ENCODE measurements around the gene ST8SIA6.
"Not testable (repeated sequence)": the region's sequence is repeated elsewhere in the genome, so short reads cannot be mapped to it uniquely, and the experiment has no call there.

The ST8SIA6 gene

DNA sequence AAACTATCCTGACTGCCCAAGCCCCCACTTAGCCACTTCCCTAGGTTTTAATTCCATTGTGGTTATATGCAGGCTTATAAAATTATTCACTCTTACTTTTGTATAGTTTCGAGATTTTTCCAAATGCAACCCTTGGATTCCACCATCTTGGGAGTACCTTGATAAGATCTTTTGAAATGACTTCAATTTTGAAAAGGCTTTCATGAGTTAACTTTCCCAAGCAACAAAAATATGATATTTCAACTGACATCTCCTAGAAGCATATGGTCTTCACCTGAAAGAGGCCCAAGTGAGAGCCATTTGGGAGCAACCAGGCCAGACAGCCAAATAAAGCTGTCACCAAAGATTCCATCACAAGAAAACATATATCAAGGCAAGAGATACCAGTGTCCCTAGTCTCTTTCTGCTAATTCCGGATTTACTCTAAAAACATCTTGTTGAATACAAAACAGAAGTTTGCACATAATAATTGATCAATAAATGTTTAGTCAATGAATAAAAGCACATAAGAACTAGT lies 1.7 kb upstream of the ST8SIA6 start:
- peak; percentile 8 for DNase-seq

DNA sequence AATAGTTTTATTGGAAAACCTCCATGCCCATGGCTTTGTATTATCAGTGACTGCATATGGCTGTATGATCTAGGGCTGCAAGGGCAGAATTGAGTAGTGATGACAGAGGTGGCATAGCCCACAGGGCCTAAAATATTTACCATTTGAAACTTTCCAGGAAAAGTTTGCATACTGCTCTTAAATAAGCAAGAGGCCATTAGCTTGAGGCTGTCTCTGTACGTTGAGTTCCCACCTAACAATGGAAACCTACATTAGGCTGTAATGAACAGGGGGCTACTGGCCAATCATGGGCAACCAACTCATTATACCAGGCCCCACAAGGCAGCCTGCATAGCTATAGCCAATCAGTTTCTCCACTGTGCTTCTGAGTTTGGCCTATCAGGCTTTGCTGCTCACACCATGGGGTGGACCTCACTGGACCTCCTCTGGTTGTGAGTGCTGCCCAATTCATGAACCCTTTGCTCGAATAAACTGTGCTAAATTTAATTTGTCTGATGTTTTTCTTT lies 673 bp upstream of the ST8SIA6 start:
- peak; percentile 89 for DNase-seq

DNA sequence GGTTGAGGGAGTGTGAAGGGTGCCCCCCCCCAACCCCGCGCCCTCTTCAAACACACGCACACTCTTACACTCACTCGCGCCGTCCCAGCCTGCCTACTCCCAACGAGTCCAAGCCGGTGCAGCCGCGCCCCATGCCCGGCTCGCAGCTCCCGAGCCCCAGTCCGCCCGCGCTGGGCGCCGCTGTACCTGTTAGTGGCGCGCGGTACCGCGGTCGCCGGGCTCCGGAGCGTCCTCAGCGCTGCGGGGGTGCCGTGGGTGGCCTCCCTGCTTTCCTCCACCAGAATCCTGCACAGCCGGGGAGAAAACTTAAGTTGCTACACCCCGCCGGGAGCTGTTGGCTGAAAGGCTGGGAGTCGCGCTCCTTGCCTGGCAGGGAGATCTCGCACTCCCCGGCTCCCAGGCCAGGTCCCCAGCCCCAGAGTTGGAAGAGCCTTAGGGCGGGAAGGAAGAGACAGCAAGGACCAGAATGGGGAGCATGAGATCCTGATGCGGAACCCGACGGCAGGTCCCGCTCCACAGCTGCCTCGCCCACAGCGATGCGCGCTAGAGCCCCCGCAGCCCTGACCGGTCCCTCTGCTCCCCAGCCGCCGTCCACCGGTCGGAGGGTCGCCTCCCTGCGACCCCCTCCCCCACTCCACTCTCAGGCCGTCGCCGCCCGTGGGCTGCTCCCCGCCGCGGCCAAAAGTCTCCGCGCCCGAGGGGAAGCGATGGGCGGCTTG lies 863 bp downstream of the ST8SIA6 start:
- peak; percentile 83 for DNase-seq

DNA sequence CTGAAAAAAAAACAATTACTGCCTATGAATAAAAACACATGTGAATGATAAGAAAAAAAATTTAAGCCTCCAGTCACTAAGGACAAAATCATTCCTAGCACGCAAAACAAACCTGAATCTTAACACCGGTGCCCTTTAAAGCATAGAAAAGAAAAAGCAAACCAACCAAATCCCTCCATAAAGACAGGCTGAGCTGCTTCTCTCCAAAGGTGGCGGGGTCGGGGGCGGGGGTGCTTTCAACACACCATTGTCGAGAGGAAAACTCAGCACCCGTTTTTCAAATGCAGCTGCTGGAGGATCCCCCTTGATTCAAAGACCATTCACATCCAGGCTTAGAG lies 1.4 kb downstream of the ST8SIA6 start:
- DNase-seq, result no peak

DNA sequence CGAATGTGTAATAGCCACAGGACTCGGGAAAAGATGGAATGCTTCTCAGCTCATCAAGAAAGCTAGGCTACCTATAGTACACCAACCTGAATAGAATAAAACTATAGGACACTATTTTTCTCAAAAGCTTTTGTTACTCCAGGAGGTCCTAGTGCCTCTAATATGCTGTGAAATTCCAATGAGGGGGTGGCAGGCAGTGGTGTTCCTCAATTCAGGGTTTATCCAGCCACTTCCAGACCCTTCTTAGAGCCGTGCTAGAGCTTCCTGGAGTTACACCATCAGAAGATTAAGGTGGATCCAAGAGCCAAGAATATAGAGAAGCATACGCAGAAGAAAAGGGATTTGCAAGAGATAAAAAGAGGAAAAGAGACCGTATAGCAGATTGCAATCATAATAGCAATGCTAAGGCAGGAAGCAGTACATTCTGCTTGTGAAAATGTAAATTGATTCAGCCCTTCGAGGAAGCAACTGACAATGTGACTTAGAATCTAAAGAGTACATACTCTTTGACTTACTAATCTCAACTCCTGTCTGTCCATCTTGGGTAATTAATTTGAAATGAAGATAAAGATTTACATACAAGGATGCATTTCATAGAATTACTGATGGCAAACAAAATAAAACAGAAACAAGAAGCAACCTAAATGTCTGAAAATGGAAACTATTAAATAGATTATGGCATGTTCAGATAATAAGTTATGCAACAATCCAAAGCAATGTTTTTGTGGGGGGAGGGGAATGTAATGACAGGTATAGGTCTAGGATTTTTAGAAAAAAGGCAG lies 2.1 kb downstream of the ST8SIA6 start:
- DNase-seq, result peak; percentile 72

DNA sequence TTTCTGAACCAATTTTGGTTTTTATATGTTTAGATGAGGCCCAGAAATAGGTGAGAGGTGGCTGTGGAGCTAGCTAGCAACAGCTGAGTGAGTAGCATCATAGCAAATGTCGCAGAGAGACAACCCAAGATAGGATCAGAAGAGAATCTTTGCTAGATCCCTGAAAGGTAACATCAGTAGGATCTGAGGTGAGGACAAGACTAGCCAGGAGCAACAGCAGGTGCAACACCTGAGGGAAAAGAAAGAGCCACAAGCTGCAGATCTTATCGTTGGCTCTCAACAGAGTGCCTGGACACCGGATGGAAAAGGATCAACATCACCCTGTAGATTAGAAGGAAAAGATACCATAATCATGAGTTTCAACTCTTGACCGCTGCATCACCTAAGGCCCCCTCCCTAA lies 4.4 kb downstream of the ST8SIA6 start:
- no peak for DNase-seq

DNA sequence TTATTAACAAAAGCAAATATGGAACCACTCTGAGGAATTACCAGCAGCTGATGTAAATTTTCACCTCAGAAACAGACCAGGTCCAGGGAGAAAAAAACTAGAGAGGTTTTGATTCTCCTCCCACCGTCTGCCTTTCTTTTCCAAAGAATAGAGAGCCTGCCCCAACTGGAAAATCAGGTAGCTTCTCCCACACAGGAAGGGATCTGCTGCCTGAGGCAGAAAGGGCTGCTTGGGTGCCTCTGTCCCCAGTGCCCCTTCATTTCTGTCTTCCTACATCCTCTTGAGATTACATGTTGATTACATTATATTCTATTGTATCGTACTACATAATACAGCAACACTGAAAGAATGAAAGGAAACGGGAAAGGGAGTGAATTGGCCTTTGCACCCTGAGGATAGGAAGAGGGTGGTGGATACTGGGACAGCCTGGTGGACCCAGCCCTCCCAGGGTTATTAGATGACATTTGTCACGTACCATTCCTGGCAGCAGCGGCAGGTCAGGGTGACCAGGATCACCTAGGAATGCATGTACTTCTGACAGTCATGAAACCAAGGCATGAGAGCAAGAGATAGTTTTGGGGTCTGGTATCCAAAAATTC lies 8.9 kb downstream of the ST8SIA6 start:
- DNase-seq, result no peak

DNA sequence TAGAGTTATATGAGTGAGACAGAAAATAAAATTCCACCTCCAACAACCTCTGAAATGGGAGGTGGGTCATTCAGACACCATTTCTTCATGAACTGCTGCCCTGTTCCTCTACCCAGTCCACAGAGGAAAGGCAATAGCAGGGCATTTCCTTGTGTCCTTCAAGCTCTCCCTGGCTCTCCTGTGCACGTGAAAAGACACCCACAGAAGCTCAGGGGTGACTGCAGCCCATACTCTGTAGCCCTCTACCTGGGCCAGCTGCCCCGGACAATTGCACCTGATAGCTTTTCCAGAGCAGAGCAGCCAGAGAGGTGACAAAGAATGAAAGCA lies 10.0 kb downstream of the ST8SIA6 start:
- DNase-seq, result peak; percentile 5

DNA sequence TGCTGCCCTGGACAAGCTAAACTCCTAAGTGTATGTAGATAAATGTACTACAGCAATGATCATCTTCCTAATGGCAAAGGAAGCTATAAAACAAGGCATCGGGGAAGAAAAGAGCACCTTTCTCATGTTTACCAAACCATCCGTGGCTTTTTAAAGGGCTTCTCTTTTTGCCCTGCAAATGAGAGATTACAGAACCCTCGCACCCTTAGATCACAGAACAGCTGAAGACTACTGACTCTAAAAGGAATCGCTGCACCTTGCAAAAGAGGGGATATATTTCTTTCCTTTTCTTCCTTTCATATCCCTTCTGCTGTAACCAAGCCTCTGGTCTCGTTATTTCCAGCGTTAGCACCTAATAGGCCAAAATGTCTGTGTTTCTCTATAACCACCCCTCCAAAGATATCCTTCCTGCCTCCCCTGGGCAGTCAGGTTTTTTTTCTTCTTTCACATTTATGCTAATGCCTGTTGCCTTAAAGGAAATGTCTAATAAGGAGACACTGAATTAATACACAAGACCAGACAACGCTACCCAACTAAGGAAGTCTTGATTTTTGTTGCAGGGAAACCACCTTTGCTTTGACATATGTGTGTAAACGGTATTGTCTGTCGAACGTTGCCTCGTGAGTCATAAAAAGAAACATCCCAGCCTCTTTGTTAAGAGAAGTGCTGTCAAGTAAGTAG lies 10.5 kb downstream of the ST8SIA6 start:
- peak; percentile 41 for DNase-seq

DNA sequence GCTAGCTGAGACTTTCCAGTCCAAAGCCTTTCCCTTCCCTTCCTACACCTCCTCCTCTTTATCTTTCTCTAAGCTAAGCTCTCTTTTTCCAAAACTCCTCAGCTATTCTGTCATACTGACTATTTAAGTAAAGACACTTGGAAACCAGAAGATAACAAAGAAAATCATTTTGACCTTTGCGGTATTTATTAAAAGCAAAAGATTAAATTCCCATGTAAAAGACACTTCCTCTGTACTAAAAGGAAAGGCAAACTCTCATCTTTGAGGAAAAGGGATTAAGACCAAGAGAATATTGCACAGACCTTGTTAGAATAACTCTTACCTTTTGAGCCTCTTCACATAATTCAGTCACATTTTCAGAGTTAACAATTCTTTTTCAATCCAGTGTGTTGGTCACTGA lies 15.8 kb downstream of the ST8SIA6 start:
- DNase-seq, result peak; percentile 12

DNA sequence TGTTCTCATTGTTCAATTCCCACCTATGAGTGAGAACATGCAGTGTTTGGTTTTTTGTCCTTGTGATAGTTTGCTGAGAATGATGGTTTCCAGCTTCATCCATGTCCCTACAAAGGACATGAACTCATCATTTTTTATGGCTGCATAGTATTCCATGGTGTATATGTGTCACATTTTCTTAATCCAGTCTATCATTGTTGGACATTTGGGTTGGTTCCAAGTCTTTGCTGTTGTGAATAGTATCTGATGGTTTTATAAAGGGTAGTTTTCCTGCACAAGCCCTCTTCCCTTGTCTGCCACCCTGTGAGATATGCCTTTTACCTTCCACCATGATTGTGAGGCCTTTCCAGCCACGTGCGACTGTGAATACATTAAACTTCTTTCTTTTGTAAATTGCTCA lies 17.8 kb downstream of the ST8SIA6 start:
- not testable (repeated sequence) for DNase-seq

DNA sequence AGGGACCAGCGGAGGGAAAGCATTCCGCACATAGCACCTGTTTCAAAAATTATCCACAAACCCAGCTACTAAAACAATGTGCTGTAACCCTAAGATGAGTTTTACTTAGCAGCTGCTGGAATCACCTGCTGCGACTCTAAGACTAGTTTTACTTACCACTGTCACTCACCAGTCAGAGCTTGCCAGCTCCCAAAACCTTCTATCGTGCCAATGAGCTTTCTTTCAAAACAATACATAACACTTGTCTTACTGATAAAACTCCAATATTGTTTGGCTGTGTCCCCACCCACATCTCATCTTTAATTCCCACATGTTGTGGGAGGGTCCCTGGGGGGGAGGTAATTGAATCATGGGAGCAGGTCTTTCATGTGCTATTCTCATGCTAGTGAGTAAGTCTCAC lies 18.4 kb downstream of the ST8SIA6 start:
- peak; percentile 92 for DNase-seq

DNA sequence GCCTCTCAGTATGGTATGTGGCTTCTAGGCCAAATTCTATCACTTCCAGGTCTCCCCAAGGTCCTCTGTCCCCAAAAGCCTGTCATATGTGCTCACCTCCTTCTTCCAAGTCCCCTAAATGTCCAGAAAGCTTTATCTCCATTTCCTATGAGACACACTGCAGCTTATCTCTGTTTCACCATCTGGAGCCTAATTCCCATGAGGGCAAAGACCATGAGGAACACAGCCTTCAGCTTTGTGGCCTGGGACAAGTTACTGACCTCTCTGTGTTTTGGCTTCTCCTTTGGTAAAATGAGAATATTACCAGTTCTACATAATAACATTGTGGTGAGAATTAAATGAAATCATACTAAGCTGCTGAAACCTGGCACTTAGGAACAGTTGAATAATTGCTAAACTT lies 19.2 kb downstream of the ST8SIA6 start:
- peak; percentile 79 for DNase-seq

DNA sequence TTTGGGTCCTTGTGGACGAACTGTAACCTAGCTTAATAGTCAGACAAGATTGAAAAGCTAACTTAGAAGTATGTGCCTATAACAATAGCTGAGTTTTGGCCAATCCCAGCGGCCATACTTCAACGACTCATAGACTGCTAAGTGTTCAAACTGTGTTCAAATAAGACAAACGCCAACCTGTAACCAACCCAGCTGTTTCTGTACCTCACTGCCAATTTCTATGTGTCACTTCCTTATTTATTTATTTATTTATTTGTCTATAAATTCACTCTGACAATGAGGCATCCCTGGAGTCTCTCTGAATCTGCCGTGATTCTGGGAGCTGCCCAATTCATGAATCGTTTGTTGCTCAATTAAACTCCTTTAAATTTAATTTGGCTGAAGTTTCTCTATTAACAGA lies 21.7 kb downstream of the ST8SIA6 start:
- DNase-seq, result no peak

DNA sequence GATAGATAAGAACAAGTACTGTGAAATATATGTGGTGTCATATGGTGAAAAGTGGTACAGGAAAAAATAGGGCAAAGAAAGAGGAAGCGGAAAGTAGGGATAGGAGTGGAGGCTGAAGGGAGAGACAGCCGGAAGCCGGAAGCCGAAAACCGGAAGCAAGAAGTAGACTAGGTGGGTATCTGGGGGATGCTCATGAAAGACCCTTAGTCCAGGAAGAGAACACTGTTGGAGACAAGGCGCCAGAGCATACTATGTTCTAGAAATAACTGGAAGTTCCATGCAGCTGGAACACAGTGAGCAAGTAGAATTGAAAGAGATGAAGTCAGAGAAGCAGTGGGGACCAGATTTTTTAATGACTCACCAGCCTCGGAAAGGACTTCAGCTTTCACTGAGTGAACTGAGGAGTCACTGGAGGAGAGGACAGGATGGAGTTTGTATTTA lies 22.5 kb downstream of the ST8SIA6 start:
- peak; percentile 53 for DNase-seq

DNA sequence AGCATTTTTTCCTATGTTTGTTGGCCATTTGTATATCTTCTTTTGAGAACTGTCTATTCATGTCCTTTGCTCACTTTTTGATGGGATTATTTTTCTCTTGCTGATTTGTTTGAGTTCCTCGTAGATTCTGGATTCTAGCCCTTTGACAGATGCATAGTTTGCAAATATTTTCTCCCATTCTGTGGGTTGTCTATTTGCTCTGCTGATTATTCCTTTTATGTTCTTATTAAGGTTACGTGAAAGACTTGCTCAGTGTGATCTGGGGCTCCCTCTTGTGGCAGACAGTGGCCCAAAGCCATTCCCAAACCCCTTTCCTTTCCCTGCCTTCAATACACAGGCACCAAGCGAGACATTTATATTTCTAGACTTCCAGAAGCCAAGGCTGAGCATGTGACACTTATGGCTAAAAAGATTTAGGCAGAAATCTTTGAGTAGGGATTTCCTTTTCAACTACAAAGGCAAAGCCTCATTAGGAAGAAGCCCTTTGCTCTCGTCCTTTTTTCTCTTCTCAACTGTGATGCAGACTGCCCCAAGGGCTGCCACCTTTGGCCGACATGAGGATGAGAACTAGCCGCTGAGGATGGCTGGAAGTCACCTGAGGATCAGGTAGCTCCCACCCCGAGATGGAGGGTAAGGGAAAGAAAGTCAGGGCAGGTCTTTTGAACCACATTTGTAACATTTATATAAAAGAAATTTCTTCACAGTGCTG lies 23.6 kb downstream of the ST8SIA6 start:
- DNase-seq, result peak; percentile 92

DNA sequence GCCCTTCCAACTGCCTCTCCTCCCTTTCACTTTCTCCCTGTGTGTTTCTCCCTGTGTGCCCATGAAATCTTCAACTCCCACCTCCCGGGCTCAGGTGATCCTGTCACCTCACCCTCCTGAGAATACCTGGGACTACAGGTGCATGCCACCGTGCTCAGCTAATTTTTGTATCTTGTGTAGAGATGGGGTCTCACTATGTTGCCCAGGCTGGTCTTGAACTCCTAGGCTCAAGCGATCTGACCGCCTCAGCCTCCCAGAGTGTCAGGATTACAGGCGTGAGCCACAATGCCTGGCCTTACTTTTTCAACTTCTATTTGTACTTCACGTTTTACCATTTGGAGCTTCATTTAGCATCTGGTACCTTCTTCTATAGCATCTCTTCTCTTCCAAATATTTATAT lies 24.9 kb downstream of the ST8SIA6 start:
- DNase-seq, result no peak

DNA sequence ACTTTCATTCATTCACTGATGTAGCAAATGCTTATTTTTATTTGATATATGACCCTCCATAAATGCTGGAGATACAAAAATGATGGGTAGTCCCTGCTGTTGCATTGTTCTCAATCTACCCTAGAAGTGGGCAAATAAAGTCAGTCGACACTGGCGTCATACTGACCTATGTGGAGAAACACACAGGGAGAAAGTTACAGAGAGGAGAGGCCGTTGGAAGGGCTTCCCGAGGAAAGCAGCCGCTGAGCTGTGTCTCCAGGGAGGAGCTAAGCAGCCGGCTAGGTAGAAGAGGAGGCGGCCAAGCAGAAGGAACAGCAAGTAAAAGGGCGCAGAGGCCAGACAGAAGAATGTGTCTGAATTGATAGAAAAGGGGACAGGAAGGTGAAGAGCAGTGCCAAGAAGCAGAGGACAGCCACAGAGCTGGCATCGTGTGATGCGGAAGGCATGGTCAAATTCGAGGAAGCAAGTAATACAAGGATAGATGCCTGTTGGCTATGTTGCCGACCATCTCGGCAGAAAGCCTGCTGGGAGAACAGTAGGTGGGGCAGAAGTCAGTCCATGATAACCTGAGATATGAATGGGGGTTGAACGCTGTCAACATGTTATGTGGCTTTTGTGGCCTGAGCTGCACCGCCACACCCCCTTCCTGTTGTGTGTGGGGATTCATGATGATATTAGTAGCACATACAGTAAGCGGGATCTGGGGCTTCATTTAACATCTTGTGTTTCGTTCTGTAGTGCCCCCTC lies 25.9 kb downstream of the ST8SIA6 start:
- DNase-seq, result peak; percentile 99

DNA sequence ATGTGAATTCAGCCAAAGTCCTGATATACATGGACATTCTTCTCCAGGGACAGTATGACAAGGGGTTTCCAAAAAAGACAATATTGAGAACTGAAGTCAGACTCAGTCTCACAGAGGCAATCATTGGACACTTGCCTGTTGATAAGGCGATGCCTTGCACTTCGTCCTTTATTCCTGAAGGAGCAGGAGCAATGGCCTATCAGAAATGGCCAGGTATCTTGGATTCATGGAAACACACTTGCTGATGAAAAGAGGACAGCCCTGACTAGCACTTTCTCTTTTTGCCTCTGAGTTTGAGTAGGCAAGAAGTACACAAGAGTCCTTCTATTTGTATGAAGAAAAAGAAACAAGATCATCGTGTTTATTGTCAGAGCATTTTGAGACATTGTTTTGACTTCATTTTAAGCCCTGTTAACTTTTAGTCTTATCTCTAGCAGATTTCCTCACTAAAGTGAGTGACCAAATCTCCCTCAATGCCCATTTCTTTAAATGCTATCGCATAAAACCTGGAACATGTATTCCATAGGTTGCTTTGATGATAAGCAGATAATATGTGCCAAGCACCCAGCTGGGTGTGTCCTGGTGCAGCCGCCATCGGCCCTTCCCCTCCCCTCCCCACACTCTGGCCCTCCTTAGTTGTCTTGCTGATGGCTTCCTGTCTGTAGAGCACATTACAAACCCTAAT lies 26.6 kb downstream of the ST8SIA6 start:
- DNase-seq, result peak; percentile 86

DNA sequence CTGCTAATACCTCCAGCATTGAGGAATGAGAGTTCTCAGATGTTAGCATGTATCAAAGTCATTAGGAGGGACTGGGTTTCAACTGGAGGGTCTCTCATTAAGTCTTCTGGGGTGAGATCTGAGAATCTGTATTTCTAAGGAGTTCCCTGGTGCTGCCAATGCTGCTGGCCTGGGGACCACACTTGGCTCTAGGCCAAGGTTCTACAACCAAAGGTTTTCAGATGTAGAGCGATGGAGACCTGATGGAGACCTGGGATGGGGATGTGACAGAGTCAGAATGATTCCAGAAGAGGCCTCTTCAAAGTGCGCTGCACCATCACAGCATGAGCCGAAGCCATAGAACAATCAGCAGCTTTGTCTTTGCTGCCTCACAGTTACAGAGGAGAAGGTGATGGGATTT lies 27.2 kb downstream of the ST8SIA6 start:
- DNase-seq, result peak; percentile 33

DNA sequence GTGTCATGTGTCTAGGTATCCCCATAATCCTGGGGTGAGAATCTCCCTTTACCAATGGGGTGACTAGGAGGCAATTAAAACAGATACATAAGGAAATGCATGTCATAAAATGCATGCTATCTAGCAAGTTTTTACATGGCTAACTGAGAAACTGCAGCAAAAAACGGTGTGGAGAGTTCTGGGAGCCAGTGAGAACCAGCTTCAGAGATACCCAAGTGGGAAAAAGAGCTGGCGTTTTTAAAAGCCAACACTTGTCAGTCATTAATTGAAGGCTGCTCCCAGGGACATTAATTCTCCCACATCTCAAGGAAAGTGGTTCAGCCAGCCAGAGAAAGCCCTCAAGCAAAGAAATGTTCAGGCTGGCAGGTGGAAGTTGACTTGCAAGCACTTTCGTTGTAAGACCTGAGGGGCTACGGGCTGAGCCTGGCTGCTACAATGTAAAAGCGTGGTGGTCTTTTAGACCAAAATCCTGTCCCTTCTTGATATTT lies 28.1 kb downstream of the ST8SIA6 start:
- DNase-seq, result no peak

Measured in hematopoietic multipotent progenitor cell treated with erythropoietin and hydrocortisone succinate and interleukin-3 and kit ligand, for 8 days (in vitro differentiated cells).